Hematopoietic multipotent progenitor cell treated with erythropoietin and hydrocortisone succinate and interleukin-3 and kit ligand, for 4 days (in vitro differentiated cells): ENCODE measurements around the gene TUBB4B.

ENCODE experiments used
- DNase-seq: peaks from one replicate; pipeline ENCODE4 v3.0.0-alpha.2; 2015

The TUBB4B gene

GRCh38 chr9:137253717-137254623, 12.9 kb downstream of the TUBB4B start:
- no peak for DNase-seq

GRCh38 chr9:137254624-137255447, 13.7 kb downstream of the TUBB4B start, which contains the start of gene NELFB:
TSS of gene NELFB (plus strand) at chr9:137255327.
- peak; percentile 95 for DNase-seq

- DNase-seq, result no peak
Observed at GRCh38 chr9:137255448-137256114, 14.5 kb downstream of the TUBB4B start.

- DNase-seq, result no peak
Observed at GRCh38 chr9:137256362-137256761, 15.3 kb downstream of the TUBB4B start.

GRCh38 chr9:137256856-137257255, 15.8 kb downstream of the TUBB4B start:
- peak; percentile 70 for DNase-seq

GRCh38 chr9:137262173-137262908, 21.3 kb downstream of the TUBB4B start:
- peak; percentile 56 for DNase-seq

- DNase-seq, result no peak
Observed at GRCh38 chr9:137262909-137263285, 21.8 kb downstream of the TUBB4B start.

GRCh38 chr9:137263506-137263905, 22.4 kb downstream of the TUBB4B start:
- DNase-seq, result no peak

GRCh38 chr9:137264067-137264466, 23.0 kb downstream of the TUBB4B start:
- DNase-seq, result no peak

- no peak for DNase-seq
Observed at GRCh38 chr9:137265496-137266161, 24.5 kb downstream of the TUBB4B start.

GRCh38 chr9:137266162-137266527, 25.1 kb downstream of the TUBB4B start:
- no peak for DNase-seq

GRCh38 chr9:137266585-137267453, 25.7 kb downstream of the TUBB4B start:
- no peak for DNase-seq

GRCh38 chr9:137267933-137268355, 26.9 kb downstream of the TUBB4B start:
- no peak for DNase-seq

- DNase-seq, result no peak
Observed at GRCh38 chr9:137268538-137269201, 27.6 kb downstream of the TUBB4B start.

- no peak for DNase-seq
Observed at GRCh38 chr9:137269231-137269772, 28.2 kb downstream of the TUBB4B start.

- peak; percentile 69 for DNase-seq
Observed at GRCh38 chr9:137270929-137271695, 30.0 kb downstream of the TUBB4B start.

GRCh38 chr9:137271696-137272076, 30.6 kb downstream of the TUBB4B start:
- DNase-seq, result no peak

GRCh38 chr9:137272241-137273094, 31.4 kb downstream of the TUBB4B start:
- DNase-seq, result no peak
